K562 (cell line): ENCODE results near the gene TMEM164. TPM values are rescaled to one million over a fixed set of nuclear protein-coding genes. Genes with fewer than 3 reads are reported as not detected.
A peak's percentile ranks its signal among the peaks of the same experiment; 100 is the strongest.

Experiments
- CBFB ChIP-seq: sonication (generic); formaldehyde crosslinking; IDR thresholded peaks from 2 replicates; pipeline ENCODE4 v1.4.0; 2020; ENCODE audit warnings: mild to moderate bottlenecking, missing genetic modification reagents
- CHCHD3 ChIP-seq: fragments of 250-450 bp; sonication (Bioruptor Pico); IDR thresholded peaks from 2 replicates; pipeline ENCODE4 v2.1.2; 2022; ENCODE audit warnings: mild to moderate bottlenecking
- EP300 ChIP-seq: IDR thresholded peaks from 2 replicates; pipeline ENCODE4 v1.6.1; 2012; ENCODE audit warnings: low read length, improper control_type of control experiment
- ETS2 ChIP-seq: IDR thresholded peaks from 2 replicates; pipeline ENCODE4 v1.6.1; 2016; ENCODE audit warnings: borderline replicate concordance, missing genetic modification characterization, mild to moderate bottlenecking, moderate library complexity, missing compliant biosample characterization; ENCODE audit not compliant: poor library complexity, severe bottlenecking
- HNRNPK ChIP-seq: fragments of 200-400 bp; formaldehyde crosslinking; IDR thresholded peaks from one replicate; pipeline ENCODE4 v1.6.1; 2018; ENCODE audit warnings: mild to moderate bottlenecking, low read depth, low read length; ENCODE audit not compliant: poor library complexity, severe bottlenecking
- HNRNPL ChIP-seq: fragments of 200-400 bp; formaldehyde crosslinking; IDR thresholded peaks from 2 replicates; pipeline ENCODE4 v1.6.1; 2017; ENCODE audit warnings: low read depth, mild to moderate bottlenecking, low read length
- MCM3 ChIP-seq: fragments of 450-650 bp; IDR thresholded peaks from 2 replicates; pipeline ENCODE4 v1.6.1; 2016
- MED1 ChIP-seq: sonication (generic); formaldehyde crosslinking; IDR thresholded peaks from 2 replicates; pipeline ENCODE4 v1.8.1; 2023; ENCODE audit warnings: missing genetic modification reagents, borderline replicate concordance
- PCBP1 ChIP-seq: fragments of 200-400 bp; formaldehyde crosslinking; IDR thresholded peaks from 2 replicates; pipeline ENCODE4 v1.6.1; 2018; ENCODE audit warnings: mild to moderate bottlenecking, low read depth, low read length; ENCODE audit not compliant: poor library complexity, severe bottlenecking
- POLR2B ChIP-seq: fragments of 450-650 bp; IDR thresholded peaks from 2 replicates; pipeline ENCODE4 v1.6.1; 2018; ENCODE audit warnings: low read depth; ENCODE audit not compliant: partially characterized antibody
- POLR2H ChIP-seq: IDR thresholded peaks from 2 replicates; pipeline ENCODE4 v1.6.1; 2016; ENCODE audit warnings: missing genetic modification characterization, low read depth, mild to moderate bottlenecking, control low read depth, missing compliant biosample characterization, moderate library complexity
- SUPT5H ChIP-seq: fragments of 450-650 bp; IDR thresholded peaks from 2 replicates; pipeline ENCODE4 v1.6.1; 2016
- TEAD2 ChIP-seq: fragments of 450-650 bp; IDR thresholded peaks from 2 replicates; pipeline ENCODE4 v1.6.1; 2016; ENCODE audit warnings: missing genetic modification characterization, control low read depth, missing compliant biosample characterization
- ZNF133 ChIP-seq: fragments of 250-450 bp; sonication (Bioruptor Pico); IDR thresholded peaks from 2 replicates; pipeline ENCODE4 v1.4.0; 2020; ENCODE audit warnings: mild to moderate bottlenecking
- polyA plus RNA-seq, 8 experiments: library from polyadenylated mRNA; depleted of rRNA in 4 of 8; stranded (reverse) in 5 of 8; unstranded in 3 of 8; fragments of >200 nt; fragmentation: Nextera tagmentation in 2 of 8; fragmentation: Illumina TruSeq in 1 of 8; extraction: Ambion mirVana in 2 of 8; extraction: Trizol in 1 of 8; gene quantifications; 2 replicates each; pipeline versions ENCODE4 v1.2.1 to v1.2.3, GENCODE V29; 2011 to 2014; ENCODE audit warnings: inconsistent platforms in 1 of 8, missing spikeins in 1 of 8
- total RNA-seq, 7 experiments: library from RNA; depleted of rRNA in 6 of 7; stranded (reverse); fragments of >200 nt in 6 of 7; fragmentation: Illumina TruSeq in 2 of 7; extraction: Trizol in 2 of 7; gene quantifications; 2 replicates each; pipeline versions ENCODE4 v1.2.1 to v1.2.3, GENCODE V29; 2011 to 2021; ENCODE audit warnings: low replicate concordance in 1 of 7
- TF ChIP-seq, protein P1 (sequence below): fragments of 450-650 bp; conservative IDR thresholded peaks from 2 replicates; pipeline ENCODE4 v1.6.1; 2016; ENCODE audit warnings: missing genetic modification characterization, low read depth, mild to moderate bottlenecking, missing compliant biosample characterization, moderate library complexity
- TF ChIP-seq, protein P2 (sequence below): sonication (generic); formaldehyde crosslinking; IDR thresholded peaks from 2 replicates; pipeline ENCODE4 v1.8.0; 2023; ENCODE audit warnings: missing genetic modification reagents, mild to moderate bottlenecking, borderline replicate concordance
- TF ChIP-seq, protein P3 (sequence below): IDR thresholded peaks from 2 replicates; pipeline ENCODE4 v1.6.1; 2016; ENCODE audit warnings: missing genetic modification characterization, missing compliant biosample characterization

The TMEM164 gene
- total and polyA plus RNA-seq, 9 of the 15 experiments (the other 6 are each of a cell fraction or from before 2014, with no cell fraction given), result 2.4 to 57.3 (median 23.1) TPM

DNA sequence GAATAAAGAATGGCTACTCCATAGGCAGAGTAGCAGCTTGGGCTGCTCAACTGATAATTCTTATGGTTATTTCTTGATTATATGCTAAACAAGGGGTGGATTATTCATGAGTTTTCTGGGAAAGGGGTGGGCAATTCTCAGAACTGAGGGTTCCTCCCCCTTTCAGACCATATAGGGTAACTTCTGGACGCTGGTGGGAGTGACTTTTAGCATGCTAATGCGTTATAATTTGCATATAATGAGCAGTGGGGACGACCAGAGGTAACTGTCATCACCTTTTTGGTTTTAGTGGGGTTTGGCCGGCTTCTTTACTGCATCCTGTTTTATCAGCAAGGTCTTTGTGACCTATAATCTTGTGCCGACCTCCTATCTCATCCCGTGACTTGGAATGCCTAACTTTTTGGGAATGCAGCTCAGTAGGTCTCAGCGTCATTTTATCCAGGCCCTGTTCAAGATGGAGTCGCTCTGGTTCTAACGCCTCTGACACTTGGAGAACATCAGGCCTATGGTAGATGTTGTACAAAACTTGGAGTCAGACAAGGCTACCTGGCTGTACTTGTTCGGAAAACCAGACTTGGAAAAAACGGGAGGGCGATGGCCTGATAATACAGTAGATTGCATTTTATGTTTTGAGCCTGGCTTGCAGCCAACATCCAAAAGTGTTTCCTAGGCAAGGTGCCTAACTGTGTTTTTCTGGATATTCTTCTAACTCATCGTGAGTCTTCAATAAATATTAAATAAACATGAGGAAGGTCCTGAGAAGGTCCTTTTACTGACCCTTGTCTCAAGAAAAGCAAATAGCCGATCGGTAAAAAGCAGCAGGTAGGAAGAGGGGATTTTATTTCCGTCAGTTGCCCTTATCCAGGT, 1.8 kb upstream of the TMEM164 start (continued):
- no peak for TF ChIP-seq MCM3
- TF ChIP-seq, protein P1, sequence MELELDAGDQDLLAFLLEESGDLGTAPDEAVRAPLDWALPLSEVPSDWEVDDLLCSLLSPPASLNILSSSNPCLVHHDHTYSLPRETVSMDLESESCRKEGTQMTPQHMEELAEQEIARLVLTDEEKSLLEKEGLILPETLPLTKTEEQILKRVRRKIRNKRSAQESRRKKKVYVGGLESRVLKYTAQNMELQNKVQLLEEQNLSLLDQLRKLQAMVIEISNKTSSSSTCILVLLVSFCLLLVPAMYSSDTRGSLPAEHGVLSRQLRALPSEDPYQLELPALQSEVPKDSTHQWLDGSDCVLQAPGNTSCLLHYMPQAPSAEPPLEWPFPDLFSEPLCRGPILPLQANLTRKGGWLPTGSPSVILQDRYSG (tag), result peak; percentile 100
- TF ChIP-seq, protein P2, sequence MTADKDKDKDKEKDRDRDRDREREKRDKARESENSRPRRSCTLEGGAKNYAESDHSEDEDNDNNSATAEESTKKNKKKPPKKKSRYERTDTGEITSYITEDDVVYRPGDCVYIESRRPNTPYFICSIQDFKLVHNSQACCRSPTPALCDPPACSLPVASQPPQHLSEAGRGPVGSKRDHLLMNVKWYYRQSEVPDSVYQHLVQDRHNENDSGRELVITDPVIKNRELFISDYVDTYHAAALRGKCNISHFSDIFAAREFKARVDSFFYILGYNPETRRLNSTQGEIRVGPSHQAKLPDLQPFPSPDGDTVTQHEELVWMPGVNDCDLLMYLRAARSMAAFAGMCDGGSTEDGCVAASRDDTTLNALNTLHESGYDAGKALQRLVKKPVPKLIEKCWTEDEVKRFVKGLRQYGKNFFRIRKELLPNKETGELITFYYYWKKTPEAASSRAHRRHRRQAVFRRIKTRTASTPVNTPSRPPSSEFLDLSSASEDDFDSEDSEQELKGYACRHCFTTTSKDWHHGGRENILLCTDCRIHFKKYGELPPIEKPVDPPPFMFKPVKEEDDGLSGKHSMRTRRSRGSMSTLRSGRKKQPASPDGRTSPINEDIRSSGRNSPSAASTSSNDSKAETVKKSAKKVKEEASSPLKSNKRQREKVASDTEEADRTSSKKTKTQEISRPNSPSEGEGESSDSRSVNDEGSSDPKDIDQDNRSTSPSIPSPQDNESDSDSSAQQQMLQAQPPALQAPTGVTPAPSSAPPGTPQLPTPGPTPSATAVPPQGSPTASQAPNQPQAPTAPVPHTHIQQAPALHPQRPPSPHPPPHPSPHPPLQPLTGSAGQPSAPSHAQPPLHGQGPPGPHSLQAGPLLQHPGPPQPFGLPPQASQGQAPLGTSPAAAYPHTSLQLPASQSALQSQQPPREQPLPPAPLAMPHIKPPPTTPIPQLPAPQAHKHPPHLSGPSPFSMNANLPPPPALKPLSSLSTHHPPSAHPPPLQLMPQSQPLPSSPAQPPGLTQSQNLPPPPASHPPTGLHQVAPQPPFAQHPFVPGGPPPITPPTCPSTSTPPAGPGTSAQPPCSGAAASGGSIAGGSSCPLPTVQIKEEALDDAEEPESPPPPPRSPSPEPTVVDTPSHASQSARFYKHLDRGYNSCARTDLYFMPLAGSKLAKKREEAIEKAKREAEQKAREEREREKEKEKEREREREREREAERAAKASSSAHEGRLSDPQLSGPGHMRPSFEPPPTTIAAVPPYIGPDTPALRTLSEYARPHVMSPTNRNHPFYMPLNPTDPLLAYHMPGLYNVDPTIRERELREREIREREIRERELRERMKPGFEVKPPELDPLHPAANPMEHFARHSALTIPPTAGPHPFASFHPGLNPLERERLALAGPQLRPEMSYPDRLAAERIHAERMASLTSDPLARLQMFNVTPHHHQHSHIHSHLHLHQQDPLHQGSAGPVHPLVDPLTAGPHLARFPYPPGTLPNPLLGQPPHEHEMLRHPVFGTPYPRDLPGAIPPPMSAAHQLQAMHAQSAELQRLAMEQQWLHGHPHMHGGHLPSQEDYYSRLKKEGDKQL, result no peak
- no peak for TF ChIP-seq SUPT5H
- TF ChIP-seq PCBP1, result no peak
- TF ChIP-seq EP300, result no peak
- TF ChIP-seq MED1, result no peak
- TF ChIP-seq CHCHD3 (CRISPR knock-in tag), result no peak
- TF ChIP-seq POLR2H (tag), result peak; percentile 38
- TF ChIP-seq, protein P3, sequence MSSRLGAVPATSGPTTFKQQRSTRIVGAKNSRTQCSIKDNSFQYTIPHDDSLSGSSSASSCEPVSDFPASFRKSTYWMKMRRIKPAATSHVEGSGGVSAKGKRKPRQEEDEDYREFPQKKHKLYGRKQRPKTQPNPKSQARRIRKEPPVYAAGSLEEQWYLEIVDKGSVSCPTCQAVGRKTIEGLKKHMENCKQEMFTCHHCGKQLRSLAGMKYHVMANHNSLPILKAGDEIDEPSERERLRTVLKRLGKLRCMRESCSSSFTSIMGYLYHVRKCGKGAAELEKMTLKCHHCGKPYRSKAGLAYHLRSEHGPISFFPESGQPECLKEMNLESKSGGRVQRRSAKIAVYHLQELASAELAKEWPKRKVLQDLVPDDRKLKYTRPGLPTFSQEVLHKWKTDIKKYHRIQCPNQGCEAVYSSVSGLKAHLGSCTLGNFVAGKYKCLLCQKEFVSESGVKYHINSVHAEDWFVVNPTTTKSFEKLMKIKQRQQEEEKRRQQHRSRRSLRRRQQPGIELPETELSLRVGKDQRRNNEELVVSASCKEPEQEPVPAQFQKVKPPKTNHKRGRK (tag), result no peak
- peak; percentile 98 for TF ChIP-seq TEAD2 (tag)
- peak; percentile 97 for TF ChIP-seq ZNF133
- TF ChIP-seq HNRNPL, result no peak
- TF ChIP-seq ETS2 (tag), result peak; percentile 94
- no peak for TF ChIP-seq HNRNPK
- no peak for TF ChIP-seq CBFB
- no peak for TF ChIP-seq POLR2B
